HL-60 (cell line): ENCODE data around the gene PRAC2.

Experiments
- CTCF ChIP-seq: IDR thresholded peaks from one replicate; pipeline ENCODE4 v1.5.1; 2011; ENCODE audit warnings: low read length, control low read depth, inconsistent platforms; ENCODE audit not compliant: insufficient read depth
- GABPA ChIP-seq: IDR thresholded peaks from 2 replicates; pipeline ENCODE4 v1.6.1; 2012; ENCODE audit warnings: low read depth
- POLR2AphosphoS5 ChIP-seq: IDR thresholded peaks from 2 replicates; pipeline ENCODE4 v1.6.1; 2012; ENCODE audit warnings: low read depth
- REST ChIP-seq: IDR thresholded peaks from 2 replicates; pipeline ENCODE4 v1.6.1; 2012; ENCODE audit warnings: low read depth; ENCODE audit not compliant: insufficient replicate concordance
- SPI1 ChIP-seq: IDR thresholded peaks from 2 replicates; pipeline ENCODE4 v1.6.1; 2012; ENCODE audit warnings: low read depth, mild to moderate bottlenecking, borderline replicate concordance

GRCh38 chr17:48734333-48735061, 11.5 kb downstream of the PRAC2 start:
- TF ChIP-seq POLR2AphosphoS5 (no peak), CTCF (no peak), GABPA (no peak), REST (no peak), SPI1 (no peak)
